Fibroblast of lung (primary cell): Measurements from ENCODE around the gene CAB39L. TPM values are rescaled to one million over a fixed set of nuclear protein-coding genes. Genes with fewer than 3 reads are reported as not detected.
"Not testable (repeated sequence)": the region's sequence is repeated elsewhere in the genome, so short reads cannot be mapped to it uniquely, and the experiment has no call there.

Experiments used
- DNase-seq, 2 donors: peaks; one replicate each; pipeline versions ENCODE4 v3.0.0 to v3.0.0-alpha.2; 2010; ENCODE audit warnings: low read depth in 2 of 2
- H2AFZ ChIP-seq: 2 replicates; pipeline ENCODE4 v1.5.1; 2012; ENCODE audit warnings: low read length, control low read depth, inconsistent platforms
- H3K27ac ChIP-seq: 2 replicates; pipeline ENCODE4 v1.5.1; 2011; ENCODE audit warnings: low read length, control low read depth; ENCODE audit not compliant: insufficient read depth
- H3K27me3 ChIP-seq: 2 replicates; pipeline ENCODE4 v1.5.1; 2011; ENCODE audit warnings: mild to moderate bottlenecking, low read length; ENCODE audit not compliant: control insufficient read depth, insufficient read depth
- H3K36me3 ChIP-seq: 2 replicates; pipeline ENCODE4 v1.5.1; 2011; ENCODE audit warnings: low read length; ENCODE audit not compliant: control insufficient read depth, insufficient read depth
- H3K4me1 ChIP-seq: 2 replicates; pipeline ENCODE4 v1.5.1; 2011; ENCODE audit warnings: low read length; ENCODE audit not compliant: control insufficient read depth, insufficient read depth; ENCODE audit errors: extremely low read depth
- H3K4me2 ChIP-seq: 2 replicates; pipeline ENCODE4 v1.5.1; 2011; ENCODE audit warnings: low read length, control low read depth; ENCODE audit not compliant: insufficient read depth; ENCODE audit errors: extremely low read depth
- H3K4me3 ChIP-seq, 4 experiments: fragments of 200-600 bp in 1 of 4; sonication (generic) in 1 of 4; replicated peaks in 1 of 4; 2 replicates each; pipeline ENCODE4 v1.5.1; 2011 to 2016; ENCODE audit warnings: low read length in 4 of 4, low read depth in 3 of 4, mild to moderate bottlenecking in 3 of 4, control low read depth in 2 of 4, inconsistent platforms in 1 of 4, mixed read lengths in 1 of 4; ENCODE audit not compliant: insufficient read depth in 1 of 4; ENCODE audit errors: control extremely low read depth in 1 of 4
- H3K79me2 ChIP-seq: 2 replicates; pipeline ENCODE4 v1.5.1; 2012; ENCODE audit warnings: mild to moderate bottlenecking, low read length, inconsistent platforms; ENCODE audit not compliant: control insufficient read depth, insufficient read depth
- H3K9ac ChIP-seq: 2 replicates; pipeline ENCODE4 v1.5.1; 2011; ENCODE audit warnings: mild to moderate bottlenecking, low read length, control low read depth; ENCODE audit not compliant: insufficient read depth
- H3K9me3 ChIP-seq: 2 replicates; pipeline ENCODE4 v1.5.1; 2012; ENCODE audit warnings: low read depth, low read length; ENCODE audit not compliant: control insufficient read depth, insufficient read depth
- H4K20me1 ChIP-seq: 2 replicates; pipeline ENCODE4 v1.5.1; 2011; ENCODE audit warnings: low read length; ENCODE audit not compliant: control insufficient read depth, insufficient read depth; ENCODE audit errors: extremely low read depth
- EZH2 ChIP-seq: IDR thresholded peaks from 2 replicates; pipeline ENCODE4 v1.5.1; 2012; ENCODE audit warnings: low read length, control low read depth, mild to moderate bottlenecking; ENCODE audit errors: missing control alignments
- polyA plus RNA-seq, 2 donors: library from polyadenylated mRNA; depleted of rRNA in 1 of 2; stranded (reverse) in 1 of 2; unstranded in 1 of 2; fragments of >200 nt; gene quantifications; 2 replicates each; pipeline ENCODE4 v1.2.1, GENCODE V29; 2011 to 2012; ENCODE audit warnings: missing spikeins in 1 of 2
- total RNA-seq: library from RNA; depleted of rRNA; stranded (reverse); fragments of >200 nt; gene quantifications from 2 replicates; pipeline ENCODE4 v1.2.1, GENCODE V29; 2014
- TF ChIP-seq, protein P1 (sequence below), 2 donors: IDR thresholded peaks in 1 of 2; conservative IDR thresholded peaks in 1 of 2; 1 replicate in 1 of 2; 2 replicates in 1 of 2; pipeline ENCODE4 v1.5.1; 2011 to 2012; ENCODE audit warnings: low read length in 2 of 2, control low read depth in 1 of 2, inconsistent platforms in 1 of 2, low read depth in 1 of 2, mild to moderate bottlenecking in 1 of 2

CAB39L gene
- total and polyA plus RNA-seq, 2 donors (not counting 1 experiment from before 2014, with no cell fraction given) = 9.4 to 13.0 TPM

DNA sequence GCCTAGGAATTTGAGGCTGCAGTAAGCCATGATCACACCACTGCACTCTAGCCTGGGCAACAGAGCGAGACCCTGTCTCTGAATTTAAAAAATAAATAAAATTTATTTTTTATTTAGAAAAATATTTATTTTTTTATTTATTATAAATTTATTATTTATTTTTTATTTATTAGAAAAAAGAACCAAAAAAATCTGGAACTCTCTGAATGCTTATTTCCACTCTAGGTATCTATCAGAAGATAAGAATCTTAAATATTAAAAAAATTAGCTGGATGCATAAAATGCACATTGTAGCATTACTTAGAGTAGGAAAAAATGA is 113.4 kb downstream of the CAB39L start:
- H3K27ac ChIP-seq = no peak overlapping the region
- no peaks in the 10 kb centered on the region for H3K79me2 ChIP-seq
- TF ChIP-seq, protein P1, sequence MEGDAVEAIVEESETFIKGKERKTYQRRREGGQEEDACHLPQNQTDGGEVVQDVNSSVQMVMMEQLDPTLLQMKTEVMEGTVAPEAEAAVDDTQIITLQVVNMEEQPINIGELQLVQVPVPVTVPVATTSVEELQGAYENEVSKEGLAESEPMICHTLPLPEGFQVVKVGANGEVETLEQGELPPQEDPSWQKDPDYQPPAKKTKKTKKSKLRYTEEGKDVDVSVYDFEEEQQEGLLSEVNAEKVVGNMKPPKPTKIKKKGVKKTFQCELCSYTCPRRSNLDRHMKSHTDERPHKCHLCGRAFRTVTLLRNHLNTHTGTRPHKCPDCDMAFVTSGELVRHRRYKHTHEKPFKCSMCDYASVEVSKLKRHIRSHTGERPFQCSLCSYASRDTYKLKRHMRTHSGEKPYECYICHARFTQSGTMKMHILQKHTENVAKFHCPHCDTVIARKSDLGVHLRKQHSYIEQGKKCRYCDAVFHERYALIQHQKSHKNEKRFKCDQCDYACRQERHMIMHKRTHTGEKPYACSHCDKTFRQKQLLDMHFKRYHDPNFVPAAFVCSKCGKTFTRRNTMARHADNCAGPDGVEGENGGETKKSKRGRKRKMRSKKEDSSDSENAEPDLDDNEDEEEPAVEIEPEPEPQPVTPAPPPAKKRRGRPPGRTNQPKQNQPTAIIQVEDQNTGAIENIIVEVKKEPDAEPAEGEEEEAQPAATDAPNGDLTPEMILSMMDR (conservative IDR thresholded peaks at IDR 0.05 in 1 of 2, IDR thresholded peaks at IDR 0.05 in 1 of 2; ENCODE audit: low read depth in 1 of 2, low read length in 2 of 2) = no peak
- no peak for TF ChIP-seq EZH2
- no peak overlapping the region for H3K4me3 ChIP-seq
- no peak overlapping the region for H3K9ac ChIP-seq
- no peaks in the 10 kb centered on the region for H3K36me3 ChIP-seq
- no peak for DNase-seq
- no peaks in the 10 kb centered on the region for H4K20me1 ChIP-seq
- H3K4me1 ChIP-seq = no peaks in the 10 kb centered on the region
- no peak overlapping the region for H3K4me2 ChIP-seq
- no peaks in the 10 kb centered on the region for H3K27me3 ChIP-seq
- no peak overlapping the region for H2AFZ ChIP-seq
- no peaks in the 10 kb centered on the region for H3K9me3 ChIP-seq

DNA sequence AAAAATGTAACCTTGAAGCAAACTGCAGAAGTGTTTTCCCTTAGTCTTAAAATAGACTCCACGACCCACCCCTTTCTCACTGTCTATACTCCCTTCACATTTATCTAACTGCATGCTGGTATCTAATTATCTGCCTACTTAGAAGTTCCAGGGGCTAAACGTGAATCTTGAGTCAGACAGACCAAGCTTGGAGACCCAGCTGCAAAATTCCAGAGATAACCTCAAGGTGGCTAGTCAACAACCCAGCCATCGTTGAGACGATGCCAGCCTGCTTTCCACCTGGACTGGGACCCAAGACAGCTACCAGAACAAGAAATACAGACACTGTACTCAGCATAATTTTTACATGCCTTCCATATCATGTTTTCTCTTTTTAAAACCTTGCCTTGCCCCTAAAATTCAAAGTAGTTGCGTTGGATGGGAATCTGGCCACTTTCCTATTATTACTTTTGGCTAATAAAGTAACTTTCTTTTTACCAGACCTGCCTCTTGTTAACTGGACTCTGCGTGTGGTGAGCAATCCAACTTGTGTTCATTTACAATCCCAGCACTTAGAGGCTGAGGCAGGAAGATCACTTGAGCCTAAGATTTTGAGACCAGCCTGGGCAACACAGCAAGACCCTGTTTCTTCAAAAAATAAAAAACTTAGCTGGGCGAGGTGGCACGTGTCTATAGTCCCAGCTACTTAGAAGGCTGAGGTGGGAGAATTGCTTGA is 113.9 kb downstream of the CAB39L start:
- H3K36me3 ChIP-seq = no peaks in the 10 kb centered on the region
- H2AFZ ChIP-seq = no peak overlapping the region
- H3K4me1 ChIP-seq = no peaks in the 10 kb centered on the region
- H3K27ac ChIP-seq = no peak overlapping the region
- no peaks in the 10 kb centered on the region for H3K27me3 ChIP-seq
- no peak overlapping the region for H3K4me3 ChIP-seq
- TF ChIP-seq EZH2 = no peak
- TF ChIP-seq, protein P1 (conservative IDR thresholded peaks at IDR 0.05 in 1 of 2, IDR thresholded peaks at IDR 0.05 in 1 of 2; ENCODE audit: low read depth in 1 of 2, low read length in 2 of 2) = no peak
- peak in 1 of 2 donors; percentile 10 for DNase-seq
- no peaks in the 10 kb centered on the region for H3K79me2 ChIP-seq
- H3K9me3 ChIP-seq = no peaks in the 10 kb centered on the region
- H3K9ac ChIP-seq = no peak overlapping the region
- no peak overlapping the region for H3K4me2 ChIP-seq
- H4K20me1 ChIP-seq = no peaks in the 10 kb centered on the region

DNA sequence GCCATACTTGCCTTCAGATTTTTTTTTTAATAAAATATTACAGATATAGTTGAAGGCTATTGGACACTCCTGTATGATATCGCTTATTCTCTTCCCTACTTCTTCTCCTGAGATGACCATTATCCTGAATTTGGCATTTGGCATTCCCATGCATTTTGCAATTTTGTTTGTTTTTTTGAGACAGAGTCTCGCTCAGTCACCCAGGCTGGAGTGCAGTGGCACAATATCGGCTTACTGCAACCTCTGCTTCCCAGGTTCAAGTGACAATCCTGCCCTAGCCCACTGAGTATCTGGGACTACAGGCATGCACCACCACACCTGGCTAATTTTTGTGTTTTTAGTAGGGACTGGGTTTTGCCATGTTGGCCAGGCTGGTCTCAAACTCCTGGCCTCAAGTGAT is 116.7 kb downstream of the CAB39L start:
- not testable (repeated sequence) for H3K27ac ChIP-seq, H2AFZ ChIP-seq, H3K4me1 ChIP-seq, H3K36me3 ChIP-seq, H3K27me3 ChIP-seq, DNase-seq, H3K79me2 ChIP-seq, H3K4me3 ChIP-seq, H3K9me3 ChIP-seq, H3K4me2 ChIP-seq, H3K9ac ChIP-seq, H4K20me1 ChIP-seq
